Fibroblast of the aortic adventitia (primary cell): Measurements from ENCODE around the gene WNT8B. TPM values are rescaled to one million over a fixed set of nuclear protein-coding genes. Genes with fewer than 3 reads are reported as not detected.

Experiments used
- DNase-seq: peaks from one replicate; pipeline ENCODE4 v3.0.0-alpha.2; 2010; ENCODE audit warnings: low read depth
- H3K4me3 ChIP-seq: 2 replicates; pipeline ENCODE4 v1.5.1; 2011; ENCODE audit warnings: low read depth, mild to moderate bottlenecking, control low read depth, low read length, moderate library complexity
- CTCF ChIP-seq: IDR thresholded peaks from 2 replicates; pipeline ENCODE4 v1.5.1; 2011; ENCODE audit warnings: mild to moderate bottlenecking, low read length, control low read depth, inconsistent platforms; ENCODE audit not compliant: insufficient read depth
- total RNA-seq: library from RNA; depleted of rRNA; stranded (reverse); fragments of >200 nt; gene quantifications from 2 replicates; pipeline ENCODE4 v1.2.3, GENCODE V29; 2012; ENCODE audit warnings: low replicate concordance

Gene WNT8B
- not detected in 2 replicates for total RNA-seq

- no peak within 1 kb of the TSS for H3K4me3 ChIP-seq
- no peak for TF ChIP-seq CTCF
- no peak for DNase-seq
These were observed at the start of gene WNT8B for GRCh38 chr10:100462709-100463108. TSS of gene WNT8B (plus strand) at chr10:100463009. CDS start at chr10:100463169, 160 bp downstream.

- no peak for DNase-seq
- no peak overlapping the region for H3K4me3 ChIP-seq
- no peak for TF ChIP-seq CTCF
These were observed 49.6 kb upstream of the WNT8B start for GRCh38 chr10:100413173-100413572.

GRCh38 chr10:100419911-100420449 is 42.8 kb upstream of the WNT8B start:
- no peak for DNase-seq
- no peak overlapping the region for H3K4me3 ChIP-seq
- no peak for TF ChIP-seq CTCF

- H3K4me3 ChIP-seq = no peak overlapping the region
- no peak for DNase-seq
- TF ChIP-seq CTCF = no peak
These were observed 35.4 kb upstream of the WNT8B start for GRCh38 chr10:100427374-100427773.

GRCh38 chr10:100433253-100434240 is 29.3 kb upstream of the WNT8B start:
- peak; percentile 95 for TF ChIP-seq CTCF
- H3K4me3 ChIP-seq = no peak overlapping the region
- DNase-seq = peak; percentile 96

GRCh38 chr10:100436255-100436654 is 26.6 kb upstream of the WNT8B start:
- H3K4me3 ChIP-seq = no peak overlapping the region
- TF ChIP-seq CTCF = no peak
- DNase-seq = no peak
